ENCODE data around the gene LRRC49. TPM values are rescaled to one million over a fixed set of nuclear protein-coding genes. Genes with fewer than 3 reads are reported as not detected.

LRRC49 gene
- total RNA-seq, 1 donor from 2014 or later, result 23.1 TPM

DNA sequence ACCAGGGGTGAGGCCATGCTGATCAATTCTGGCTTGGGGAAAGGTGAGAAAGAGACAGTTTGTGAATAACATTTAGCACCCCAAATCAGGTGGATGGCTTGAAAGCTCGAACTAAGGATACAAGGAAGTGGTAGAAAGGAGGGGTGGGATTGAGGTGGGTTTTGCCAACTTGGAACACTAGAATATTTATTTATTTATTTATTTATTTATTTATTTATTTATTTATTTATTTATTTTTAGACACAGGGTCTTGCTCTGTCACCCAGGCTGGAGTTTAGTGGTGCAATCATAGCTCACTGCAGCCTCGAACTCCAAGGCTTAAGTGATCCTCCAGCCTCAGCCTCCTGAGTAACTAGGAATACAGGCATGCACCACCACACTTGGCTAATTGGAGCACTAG lies 191.6 kb downstream of the LRRC49 start:
- TF ChIP-seq, protein P1, sequence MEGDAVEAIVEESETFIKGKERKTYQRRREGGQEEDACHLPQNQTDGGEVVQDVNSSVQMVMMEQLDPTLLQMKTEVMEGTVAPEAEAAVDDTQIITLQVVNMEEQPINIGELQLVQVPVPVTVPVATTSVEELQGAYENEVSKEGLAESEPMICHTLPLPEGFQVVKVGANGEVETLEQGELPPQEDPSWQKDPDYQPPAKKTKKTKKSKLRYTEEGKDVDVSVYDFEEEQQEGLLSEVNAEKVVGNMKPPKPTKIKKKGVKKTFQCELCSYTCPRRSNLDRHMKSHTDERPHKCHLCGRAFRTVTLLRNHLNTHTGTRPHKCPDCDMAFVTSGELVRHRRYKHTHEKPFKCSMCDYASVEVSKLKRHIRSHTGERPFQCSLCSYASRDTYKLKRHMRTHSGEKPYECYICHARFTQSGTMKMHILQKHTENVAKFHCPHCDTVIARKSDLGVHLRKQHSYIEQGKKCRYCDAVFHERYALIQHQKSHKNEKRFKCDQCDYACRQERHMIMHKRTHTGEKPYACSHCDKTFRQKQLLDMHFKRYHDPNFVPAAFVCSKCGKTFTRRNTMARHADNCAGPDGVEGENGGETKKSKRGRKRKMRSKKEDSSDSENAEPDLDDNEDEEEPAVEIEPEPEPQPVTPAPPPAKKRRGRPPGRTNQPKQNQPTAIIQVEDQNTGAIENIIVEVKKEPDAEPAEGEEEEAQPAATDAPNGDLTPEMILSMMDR (IDR thresholded peaks at IDR 0.05), result no peak
- Histone ChIP-seq H3K27ac (peak overlapping the region; percentile 93 to 95), H3K4me1 (peaks cover 5 to 37% of the 10 kb centered on the region in 2 donors), H3K9me3 (no peaks in the 10 kb centered on the region), H3K36me3 (no peaks in the 10 kb centered on the region), H3K4me3 (no peak overlapping the region), H3K27me3 (no peaks in the 10 kb centered on the region)
- DNase-seq (ENCODE audit: low spot score in 2 of 2), result no peak
- intact Hi-C loops (cut with DNase I), result loop anchor here (5.0 kb wide), 2 partner anchors 198 to 243 kb away; no protein-coding TSS in a partner anchor

DNA sequence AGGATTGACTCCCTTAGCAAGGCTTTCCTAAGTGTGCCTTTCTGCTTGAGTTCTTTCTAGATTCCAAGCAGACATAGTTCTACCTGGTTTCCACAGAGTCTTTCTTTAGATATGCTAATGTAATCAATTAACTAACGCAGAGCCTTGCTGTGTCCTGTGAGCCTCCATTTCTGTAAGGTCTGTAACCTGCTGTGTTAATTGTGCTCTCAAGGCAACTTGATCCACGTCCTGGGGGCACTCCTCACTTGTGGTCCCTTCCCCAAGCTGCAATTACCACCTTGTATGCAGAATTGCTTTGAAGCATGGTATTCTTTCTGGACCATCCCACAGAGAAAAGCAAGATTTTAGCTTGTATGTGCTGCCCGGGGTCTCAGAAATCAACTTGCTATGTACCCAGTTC lies 193.2 kb downstream of the LRRC49 start:
- H3K27me3 ChIP-seq, result no peaks in the 10 kb centered on the region
- TF ChIP-seq, protein P1 (IDR thresholded peaks at IDR 0.05), result no peak
- H3K36me3 ChIP-seq, result no peaks in the 10 kb centered on the region
- no peaks in the 10 kb centered on the region for H3K9me3 ChIP-seq
- no peak overlapping the region for H3K27ac ChIP-seq
- intact Hi-C loops (cut with DNase I), result no loop called here
- H3K4me3 ChIP-seq, result no peak overlapping the region
- H3K4me1 ChIP-seq, result peaks cover 5 to 24% of the 10 kb centered on the region in 2 donors
- no peak for DNase-seq (ENCODE audit: low spot score in 2 of 2)

DNA sequence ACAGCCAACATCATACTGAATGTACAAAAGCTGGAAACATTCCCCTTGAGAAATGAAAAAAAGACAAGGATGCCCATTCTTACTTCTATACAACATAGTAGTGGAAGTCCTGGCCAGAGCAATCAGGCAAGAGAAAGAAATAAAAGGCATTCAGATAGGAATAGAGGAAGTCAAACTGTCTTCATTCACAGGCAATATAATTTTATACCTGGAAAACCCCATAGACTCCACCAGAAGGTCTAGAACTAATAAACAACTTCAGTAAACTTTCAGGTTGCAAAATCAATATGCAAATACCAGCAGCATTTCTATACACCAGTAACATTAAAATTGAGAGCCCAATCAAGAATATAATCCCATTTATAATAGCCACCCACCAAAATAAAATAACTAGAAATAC lies 195.5 kb downstream of the LRRC49 start:
- TF ChIP-seq, protein P1 (IDR thresholded peaks at IDR 0.05), result no peak
- Histone ChIP-seq H3K27me3 (no peaks in the 10 kb centered on the region), H3K9me3 (no peaks in the 10 kb centered on the region), H3K36me3 (no peaks in the 10 kb centered on the region), H3K4me1 (peaks cover 3 to 8% of the 10 kb centered on the region in 2 donors), H3K27ac (no peak overlapping the region), H3K4me3 (no peak overlapping the region)
- DNase-seq (ENCODE audit: low spot score in 2 of 2), result no peak
- intact Hi-C loops (cut with DNase I), result no loop called here

DNA sequence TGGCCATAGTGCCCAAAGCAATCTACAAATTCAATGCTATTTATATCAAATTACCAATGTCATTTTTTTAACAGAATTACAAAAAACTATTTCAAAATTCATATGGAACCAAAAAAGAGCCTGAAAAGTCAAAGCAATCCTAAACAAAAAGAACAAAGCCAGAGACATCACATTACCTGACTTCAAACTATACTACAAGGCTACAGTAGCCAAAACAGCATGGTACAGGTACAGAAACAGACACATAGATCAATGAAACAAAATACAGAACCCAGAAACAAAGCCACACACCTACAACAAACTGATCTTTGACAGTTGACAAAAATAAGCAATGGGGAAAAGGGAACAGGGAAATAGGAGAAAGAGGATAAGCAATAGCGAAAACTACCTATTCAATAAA lies 196.1 kb downstream of the LRRC49 start:
- Histone ChIP-seq H3K4me1 (peaks cover 4 to 11% of the 10 kb centered on the region in 2 donors), H3K27me3 (no peaks in the 10 kb centered on the region), H3K36me3 (no peaks in the 10 kb centered on the region), H3K4me3 (no peak overlapping the region), H3K9me3 (no peaks in the 10 kb centered on the region), H3K27ac (no peak overlapping the region)
- intact Hi-C loops (cut with DNase I), result no loop called here
- TF ChIP-seq, protein P1 (IDR thresholded peaks at IDR 0.05), result no peak
- DNase-seq (ENCODE audit: low spot score in 2 of 2), result no peak

DNA sequence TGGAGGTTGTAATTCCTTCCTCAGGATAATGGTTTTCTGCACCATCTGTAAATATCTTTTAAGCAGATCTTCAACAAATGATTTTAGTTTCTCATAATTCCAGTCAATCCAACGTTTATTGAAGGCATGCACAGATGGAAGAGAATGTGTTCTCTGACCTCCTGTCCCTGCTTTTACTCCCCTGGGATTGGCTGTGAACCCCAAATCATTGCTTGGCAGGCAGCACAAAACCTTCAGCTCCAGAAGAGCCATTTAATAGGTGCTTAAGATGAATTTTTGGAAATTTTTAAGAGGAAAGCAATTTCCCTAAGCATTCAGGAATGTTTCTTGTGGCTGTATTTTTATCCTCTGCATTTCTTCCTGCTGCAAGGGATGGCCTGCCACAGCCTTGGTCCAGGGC lies 197.2 kb downstream of the LRRC49 start:
- Histone ChIP-seq H3K27ac (no peak overlapping the region), H3K4me1 (peaks cover 4 to 7% of the 10 kb centered on the region in 2 donors), H3K27me3 (no peaks in the 10 kb centered on the region), H3K4me3 (no peak overlapping the region), H3K36me3 (no peaks in the 10 kb centered on the region), H3K9me3 (no peaks in the 10 kb centered on the region)
- intact Hi-C loops (cut with DNase I), result no loop called here
- TF ChIP-seq, protein P1 (IDR thresholded peaks at IDR 0.05), result no peak
- no peak for DNase-seq (ENCODE audit: low spot score in 2 of 2)

DNA sequence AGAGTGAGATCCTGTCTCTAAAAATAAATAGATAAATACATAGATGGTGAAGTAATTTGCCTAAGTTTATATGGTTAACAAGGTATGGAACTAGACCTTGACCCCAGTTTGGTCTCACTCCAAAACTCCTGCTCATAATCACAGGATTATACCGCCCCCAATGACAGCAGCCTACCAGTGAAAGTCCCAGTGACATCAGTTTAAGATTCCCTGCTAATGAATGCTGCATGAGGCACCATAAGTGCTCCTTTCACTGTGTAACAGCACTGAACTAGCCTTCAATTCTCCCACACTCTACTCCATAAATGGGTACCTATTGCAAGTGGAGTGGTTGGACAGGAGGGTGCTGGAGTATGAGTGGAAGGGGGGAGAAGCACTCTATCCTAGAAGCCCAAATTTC lies 199.0 kb downstream of the LRRC49 start:
- Histone ChIP-seq H3K36me3 (no peaks in the 10 kb centered on the region), H3K27me3 (no peaks in the 10 kb centered on the region), H3K27ac (no peak overlapping the region), H3K4me3 (no peak overlapping the region), H3K4me1 (peaks cover 4 to 7% of the 10 kb centered on the region in 2 donors), H3K9me3 (no peaks in the 10 kb centered on the region)
- intact Hi-C loops (cut with DNase I), result no loop called here
- TF ChIP-seq, protein P1 (IDR thresholded peaks at IDR 0.05), result no peak
- no peak for DNase-seq (ENCODE audit: low spot score in 2 of 2)

Data from ascending aorta (tissue), 2 donors.